ENCODE results near the gene ZDHHC14.

Gene ZDHHC14

GRCh38 chr6:157625111-157625510 is 244.1 kb downstream of the ZDHHC14 start:
- no peak for TF ChIP-seq POLR2AphosphoS5 (IDR thresholded peaks at IDR 0.05; ENCODE audit: low read depth)
- no peak for TF ChIP-seq CTCF (IDR thresholded peaks at IDR 0.05; ENCODE audit: insufficient read depth, low read length)
- TF ChIP-seq GABPA (IDR thresholded peaks at IDR 0.05; ENCODE audit: low read depth) = no peak
- no peak for TF ChIP-seq SPI1 (IDR thresholded peaks at IDR 0.05; ENCODE audit: borderline replicate concordance, low read depth)
- TF ChIP-seq REST (IDR thresholded peaks at IDR 0.05; ENCODE audit: insufficient replicate concordance, low read depth) = no peak
- Histone ChIP-seq H3K27me3 (ENCODE audit: insufficient read depth, poor library complexity, severe bottlenecking) (no peaks in the 10 kb centered on the region), H3K4me3 (replicated peaks; ENCODE audit: insufficient read depth, low read length) (no peak overlapping the region), H3K27ac (replicated peaks) (no peak overlapping the region)
- DNase-seq (ENCODE audit: low read depth in 1 of 2, low spot score in 1 of 2) = no peak

- Histone ChIP-seq H3K27me3 (ENCODE audit: insufficient read depth, poor library complexity, severe bottlenecking) (no peaks in the 10 kb centered on the region), H3K4me3 (replicated peaks; ENCODE audit: insufficient read depth, low read length) (no peak overlapping the region), H3K27ac (replicated peaks) (no peak overlapping the region)
- no peak for DNase-seq (ENCODE audit: low read depth in 1 of 2, low spot score in 1 of 2)
- TF ChIP-seq REST (IDR thresholded peaks at IDR 0.05; ENCODE audit: insufficient replicate concordance, low read depth) = no peak
- no peak for TF ChIP-seq SPI1 (IDR thresholded peaks at IDR 0.05; ENCODE audit: borderline replicate concordance, low read depth)
- TF ChIP-seq GABPA (IDR thresholded peaks at IDR 0.05; ENCODE audit: low read depth) = no peak
- no peak for TF ChIP-seq CTCF (IDR thresholded peaks at IDR 0.05; ENCODE audit: insufficient read depth, low read length)
- no peak for TF ChIP-seq POLR2AphosphoS5 (IDR thresholded peaks at IDR 0.05; ENCODE audit: low read depth)
Observed at GRCh38 chr6:157625764-157626163, 244.8 kb downstream of the ZDHHC14 start.

GRCh38 chr6:157627195-157627966 is 246.4 kb downstream of the ZDHHC14 start:
- H3K27me3 ChIP-seq (ENCODE audit: insufficient read depth, poor library complexity, severe bottlenecking) = no peaks in the 10 kb centered on the region
- H3K27ac ChIP-seq (replicated peaks) = no peak overlapping the region
- TF ChIP-seq GABPA (IDR thresholded peaks at IDR 0.05; ENCODE audit: low read depth) (no peak), CTCF (IDR thresholded peaks at IDR 0.05; ENCODE audit: insufficient read depth, low read length) (no peak), SPI1 (IDR thresholded peaks at IDR 0.05; ENCODE audit: borderline replicate concordance, low read depth) (no peak), POLR2AphosphoS5 (IDR thresholded peaks at IDR 0.05; ENCODE audit: low read depth) (no peak), REST (IDR thresholded peaks at IDR 0.05; ENCODE audit: insufficient replicate concordance, low read depth) (no peak)
- DNase-seq (ENCODE audit: low read depth in 1 of 2, low spot score in 1 of 2) = no peak
- H3K4me3 ChIP-seq (replicated peaks; ENCODE audit: insufficient read depth, low read length) = no peak overlapping the region
